Brain pericyte (primary cell): Measurements from ENCODE around the gene PPM1J.

Source experiments
- DNase-seq: peaks from one replicate; pipeline ENCODE4 v3.0.0-alpha.2; 2012; ENCODE audit warnings: low read depth, low spot score

PPM1J gene

DNA sequence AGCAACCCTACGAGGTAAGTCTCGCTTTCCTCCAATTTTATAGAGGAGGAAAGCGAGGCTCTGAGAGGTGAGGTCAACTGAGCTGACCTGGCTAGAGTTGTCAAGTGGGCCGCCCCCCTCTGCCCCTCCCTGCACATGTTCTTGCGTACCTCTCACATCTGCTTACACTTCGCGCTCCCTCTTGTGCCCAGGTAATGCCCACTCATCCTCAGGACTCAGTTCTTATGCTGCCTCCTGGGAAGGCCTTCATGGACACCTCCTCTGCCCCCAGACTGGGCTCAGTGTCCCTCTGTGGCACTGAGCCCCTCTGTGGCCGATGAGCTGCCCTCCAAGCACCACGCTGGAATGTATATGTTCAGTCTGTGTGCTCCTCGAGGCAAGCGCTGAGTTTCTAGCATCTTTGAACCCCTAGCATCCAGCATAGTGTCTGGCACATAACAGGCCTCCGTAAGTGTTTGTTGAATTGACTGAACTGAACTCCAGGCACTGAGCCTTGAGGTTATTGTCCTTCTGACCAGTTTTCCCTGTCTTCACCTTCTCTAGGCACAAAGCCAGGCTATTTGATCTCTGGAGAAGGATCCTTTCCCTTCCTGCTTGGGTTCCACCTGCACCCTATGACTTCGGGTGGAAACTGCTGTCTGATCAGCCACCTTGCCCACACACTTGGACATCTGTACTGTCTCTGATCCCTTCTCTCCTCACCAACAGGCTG, 27.2 kb downstream of the PPM1J start:
- no peak for DNase-seq

DNA sequence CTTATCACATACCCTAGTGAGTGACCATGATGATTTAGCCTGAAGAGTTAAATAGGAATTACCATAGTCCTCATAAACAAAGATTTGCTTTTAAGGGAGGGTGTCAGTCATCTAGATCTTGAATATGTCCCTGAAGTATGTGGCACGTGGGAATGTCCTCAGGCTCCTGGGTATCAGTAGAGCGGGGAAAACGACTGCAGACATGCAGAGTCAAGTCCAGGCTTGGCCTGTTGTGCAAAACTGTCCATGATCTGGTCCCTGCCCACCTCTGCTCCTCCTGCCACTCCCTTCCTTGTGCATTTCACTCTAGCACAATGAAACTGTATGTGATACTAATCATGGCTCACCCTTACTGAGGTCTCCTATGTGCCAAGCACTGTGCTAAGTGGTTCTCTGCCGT, 27.8 kb downstream of the PPM1J start:
- no peak for DNase-seq

DNA sequence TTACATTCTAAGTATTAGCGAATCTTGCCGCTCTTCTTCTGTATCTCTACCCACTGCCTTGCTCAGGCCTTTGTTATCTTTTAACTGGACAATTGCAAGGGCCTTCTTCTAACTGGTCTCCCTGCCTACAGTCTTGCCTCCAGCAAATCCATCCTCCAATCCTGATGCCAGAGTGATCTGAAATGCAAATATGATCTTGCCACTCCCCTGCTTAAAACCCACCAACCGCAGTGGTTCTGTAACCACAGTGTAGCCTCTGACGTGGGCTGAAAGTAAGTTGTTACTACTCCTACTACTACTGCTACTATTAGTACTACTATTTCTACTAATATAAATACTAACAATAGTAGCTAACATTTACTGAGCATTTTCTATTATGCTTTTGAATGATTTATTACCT, 28.3 kb downstream of the PPM1J start:
- DNase-seq, result no peak

DNA sequence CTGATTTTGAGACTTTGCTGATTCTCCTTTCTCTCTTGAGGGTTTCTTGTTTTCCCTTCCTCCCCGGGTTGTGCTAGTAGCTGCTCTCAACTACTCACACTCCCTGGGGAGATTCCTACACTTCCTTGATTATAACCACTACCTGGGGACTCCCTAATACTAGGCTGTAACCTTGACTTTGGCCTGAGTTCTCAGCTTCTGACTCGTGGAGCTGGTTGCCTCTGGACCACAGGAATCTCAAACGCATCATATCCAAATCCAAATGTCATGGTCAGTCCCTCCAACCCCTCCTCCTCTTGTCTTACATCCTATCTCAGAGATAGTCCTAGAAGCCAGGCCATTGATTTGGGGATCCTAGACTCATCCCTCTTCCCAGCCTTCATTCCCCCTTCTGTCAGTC, 28.7 kb downstream of the PPM1J start:
- DNase-seq, result no peak

DNA sequence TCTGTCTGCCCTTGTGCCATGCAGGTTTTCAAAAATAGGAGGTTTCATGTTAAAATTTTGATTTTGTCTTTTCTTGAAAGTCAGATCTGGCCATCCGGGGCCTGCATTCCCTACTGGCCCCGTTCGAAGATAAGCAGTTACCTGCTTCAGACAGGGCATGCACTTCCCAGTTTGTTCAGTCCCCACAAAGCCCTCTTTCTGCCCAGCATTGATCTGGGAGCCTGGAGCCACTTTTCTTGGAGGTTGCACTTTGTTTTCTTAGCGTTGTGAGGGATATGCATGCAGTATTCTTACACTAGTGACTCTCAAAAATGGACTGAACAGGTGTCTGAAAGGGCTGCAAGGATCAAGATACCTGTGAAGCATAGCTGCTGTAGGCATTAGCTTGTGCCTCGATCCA, 29.2 kb downstream of the PPM1J start:
- DNase-seq, result no peak

DNA sequence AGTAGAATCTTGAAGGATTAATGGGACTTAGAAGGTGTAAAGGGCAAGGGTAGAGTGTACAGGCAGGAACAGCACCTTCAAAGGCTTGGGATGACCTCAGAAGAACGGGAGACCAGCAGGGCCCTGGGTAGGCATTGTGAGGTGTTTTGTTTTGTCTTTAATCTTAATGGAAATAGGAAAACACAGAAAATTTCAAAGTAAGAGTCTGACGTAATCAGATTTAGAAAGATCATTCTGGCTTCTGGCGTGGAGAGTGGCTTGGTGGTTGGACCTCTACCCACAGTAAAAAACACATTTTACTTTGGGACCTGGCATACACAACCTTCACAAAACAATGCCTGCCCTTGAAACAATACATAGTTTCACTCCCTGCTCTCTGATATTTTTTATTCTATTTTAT, 36.5 kb downstream of the PPM1J start:
- no peak for DNase-seq

DNA sequence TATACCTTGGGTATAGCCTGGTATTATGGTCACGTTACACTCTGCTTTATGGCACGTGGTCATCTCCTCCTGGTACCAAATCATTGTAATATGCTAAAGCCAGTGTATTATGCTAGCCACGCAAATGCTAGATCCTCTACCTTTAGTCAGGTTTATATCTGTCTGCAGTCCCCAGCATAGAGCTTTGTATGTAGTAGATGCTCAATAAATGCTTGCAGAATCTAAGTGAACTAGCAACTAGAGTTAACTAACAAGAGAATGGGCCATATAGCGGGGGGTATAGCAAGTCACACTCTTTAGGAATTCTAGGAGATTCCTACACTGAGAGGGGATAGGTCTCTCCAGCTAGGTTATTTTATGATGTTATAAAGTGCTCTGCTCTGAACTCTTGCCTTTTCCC, 37.6 kb downstream of the PPM1J start:
- no peak for DNase-seq

DNA sequence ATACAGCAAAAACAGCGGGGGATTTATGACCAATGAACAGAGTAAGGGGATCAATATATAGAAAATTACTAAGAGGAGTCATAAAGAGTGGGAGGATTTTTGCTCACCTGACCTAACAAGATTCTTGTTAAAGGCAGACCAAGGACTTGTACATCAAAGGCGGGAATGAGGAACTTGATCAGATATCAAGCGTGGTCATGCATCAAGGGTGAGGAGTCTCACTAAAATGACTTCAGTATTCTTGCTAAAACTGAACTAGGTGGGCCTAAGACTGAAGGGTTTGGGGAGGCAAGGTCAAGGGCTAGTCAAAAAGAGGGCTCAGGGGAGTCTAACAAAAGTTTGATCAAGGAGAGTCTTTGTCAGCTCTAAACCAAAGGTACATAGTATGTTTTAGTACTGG, 38.6 kb downstream of the PPM1J start:
- DNase-seq, result no peak

DNA sequence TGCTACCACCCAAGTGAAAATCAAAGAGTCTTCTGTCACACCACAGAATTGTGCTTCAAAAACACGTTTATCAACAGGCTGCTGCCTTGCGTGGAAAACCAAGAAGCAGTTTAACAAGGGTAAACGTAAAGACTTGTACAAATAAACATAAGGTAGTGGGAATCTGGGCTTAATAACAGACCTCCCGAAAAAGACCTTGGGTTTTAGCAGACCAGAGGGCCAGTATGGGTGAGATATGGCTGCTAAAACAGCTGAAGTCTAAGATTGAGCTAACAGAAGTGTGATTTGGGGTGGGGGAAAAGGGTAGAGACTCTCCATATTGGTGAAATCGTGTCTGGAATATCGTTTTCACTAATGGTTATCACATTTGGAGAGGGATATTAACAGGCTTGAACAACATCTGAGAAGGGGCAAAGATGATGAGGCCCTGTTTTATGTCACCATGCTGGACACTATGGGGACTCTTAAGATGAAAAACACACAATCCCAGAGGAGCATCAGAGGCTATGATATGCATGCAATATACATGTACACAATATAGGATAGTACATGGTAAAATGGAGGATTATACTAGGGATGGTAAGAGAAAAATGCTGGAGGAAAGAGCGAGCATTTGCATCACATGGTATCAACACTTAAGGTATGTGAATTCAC, 39.3 kb downstream of the PPM1J start:
- no peak for DNase-seq

DNA sequence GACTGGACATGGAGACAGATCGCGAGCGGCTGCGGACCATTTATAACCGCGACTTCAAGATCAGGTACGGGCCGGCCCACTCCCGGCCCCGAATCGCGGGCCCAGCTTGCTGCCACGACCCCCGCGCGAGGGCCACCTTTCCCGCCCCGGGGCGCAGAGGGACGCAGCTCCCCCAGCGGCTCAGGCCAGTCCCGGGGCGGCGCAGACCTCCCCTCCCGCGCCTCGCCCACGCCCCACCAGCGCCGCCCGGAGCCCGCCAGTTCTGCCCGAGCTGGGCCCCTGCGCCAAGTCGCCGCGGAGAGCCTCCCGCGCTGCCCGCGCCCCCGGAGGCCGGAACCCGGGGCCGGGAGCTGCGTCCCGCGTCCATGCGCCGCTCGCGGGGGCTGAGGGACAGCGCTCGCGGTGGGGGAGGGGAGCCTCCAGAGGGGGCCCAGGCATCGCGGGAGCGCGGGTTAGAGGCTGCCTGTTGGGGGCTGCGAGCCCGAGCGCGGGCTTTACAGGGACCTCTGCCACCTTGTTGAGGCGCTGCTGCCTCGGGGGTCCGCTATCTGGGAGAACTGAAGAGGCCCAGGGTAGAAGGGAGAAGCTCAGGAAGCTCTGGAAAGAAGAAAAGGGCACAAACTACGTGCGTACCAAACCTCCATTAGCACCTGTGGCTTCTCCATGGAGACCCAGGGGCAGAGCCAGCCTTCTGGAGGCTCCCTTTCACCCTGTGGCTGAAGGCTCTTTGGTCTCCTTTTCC, 40.0 kb downstream of the PPM1J start:
- DNase-seq, result no peak

DNA sequence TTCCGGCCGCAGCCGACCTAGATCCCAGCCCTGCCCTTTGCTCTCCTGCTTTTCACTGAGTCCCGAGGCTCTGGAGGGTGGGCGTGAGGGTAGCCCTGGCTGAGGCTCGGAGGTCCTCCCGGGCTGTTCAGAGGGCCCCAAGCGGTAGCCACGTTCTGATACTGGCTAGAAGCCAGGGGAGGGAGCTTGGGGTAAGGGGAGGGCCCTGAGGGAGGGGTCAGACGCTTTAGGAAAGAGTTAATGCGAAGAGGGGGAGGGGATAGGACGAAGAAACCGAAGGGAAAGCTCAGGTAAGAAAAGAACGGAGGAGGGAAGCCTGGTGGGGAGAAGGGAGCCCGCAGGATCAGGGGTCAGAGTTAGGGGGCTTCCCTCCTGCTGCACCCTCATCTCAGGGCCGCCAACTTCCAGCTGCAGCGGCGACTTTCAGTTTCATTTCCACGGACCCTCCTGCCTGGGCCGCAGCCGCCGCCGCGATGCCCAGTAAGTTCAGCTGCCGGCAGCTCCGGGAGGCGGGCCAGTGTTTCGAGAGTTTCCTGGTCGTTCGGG, 40.6 kb downstream of the PPM1J start, which contains the start of gene MOV10:
Gene MOV10 (plus strand): TSS at position 220 of the 546 bp plus-strand sequence. CDS start 254 bp downstream, at position 474.
- DNase-seq, result peak; percentile 26

DNA sequence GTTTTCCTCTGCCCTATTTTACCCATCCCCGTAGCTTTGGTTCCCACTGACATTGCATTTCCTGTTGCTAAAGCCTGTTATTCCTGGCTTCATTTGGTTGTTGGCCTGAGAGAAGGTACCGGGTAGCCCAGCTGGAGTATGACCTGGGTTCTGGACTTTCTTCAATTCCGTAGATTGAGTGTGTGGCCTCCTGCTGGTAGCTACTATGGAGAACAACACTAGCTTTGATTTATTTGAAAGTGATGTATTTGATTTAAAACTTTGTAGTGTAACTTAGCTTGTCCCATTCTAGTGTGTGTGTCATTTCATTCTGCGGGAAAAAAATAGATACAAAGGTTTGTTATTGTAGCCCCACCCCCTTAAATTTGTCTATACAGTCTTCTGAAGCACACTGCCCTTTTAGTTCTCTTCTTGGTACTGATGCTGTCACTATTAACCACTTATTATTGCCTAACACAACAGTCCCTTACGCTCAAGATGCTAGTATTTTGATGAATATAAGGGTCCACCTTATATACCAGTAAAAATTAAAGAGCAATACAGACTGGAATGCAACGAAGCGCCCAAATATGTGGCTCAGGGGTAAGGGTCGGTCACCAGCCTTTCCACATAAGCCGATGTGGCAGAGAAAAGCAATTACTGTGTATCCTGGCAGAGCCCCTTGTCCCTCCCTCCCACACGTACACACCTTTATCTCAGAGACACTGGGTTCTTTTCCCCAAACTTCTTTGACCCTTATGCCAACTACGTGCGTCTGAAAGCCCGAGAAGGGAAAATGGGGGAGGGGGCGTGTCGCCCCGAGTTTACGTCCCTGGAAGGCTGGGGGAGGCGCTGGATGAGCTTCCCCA, 41.3 kb downstream of the PPM1J start:
- peak; percentile 72 for DNase-seq

DNA sequence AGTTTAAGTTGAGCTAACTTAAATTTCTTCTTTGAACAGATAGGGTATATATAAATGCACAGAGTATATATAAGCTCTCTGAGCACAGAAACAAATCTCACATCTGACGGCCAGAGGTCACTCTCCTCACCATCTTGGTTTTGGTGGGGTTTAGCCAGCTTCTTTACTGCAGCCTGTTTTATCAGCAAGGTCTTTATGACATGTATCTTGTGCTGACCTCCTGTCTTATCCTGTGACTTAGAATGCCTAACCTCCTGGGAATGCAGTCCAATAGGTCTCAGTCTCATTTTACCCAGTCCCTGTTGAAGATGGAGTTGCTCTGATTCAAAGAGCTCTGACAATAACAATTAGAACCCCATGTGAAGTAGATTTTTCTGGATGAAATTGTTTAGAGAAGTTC, 42.3 kb downstream of the PPM1J start:
- no peak for DNase-seq

DNA sequence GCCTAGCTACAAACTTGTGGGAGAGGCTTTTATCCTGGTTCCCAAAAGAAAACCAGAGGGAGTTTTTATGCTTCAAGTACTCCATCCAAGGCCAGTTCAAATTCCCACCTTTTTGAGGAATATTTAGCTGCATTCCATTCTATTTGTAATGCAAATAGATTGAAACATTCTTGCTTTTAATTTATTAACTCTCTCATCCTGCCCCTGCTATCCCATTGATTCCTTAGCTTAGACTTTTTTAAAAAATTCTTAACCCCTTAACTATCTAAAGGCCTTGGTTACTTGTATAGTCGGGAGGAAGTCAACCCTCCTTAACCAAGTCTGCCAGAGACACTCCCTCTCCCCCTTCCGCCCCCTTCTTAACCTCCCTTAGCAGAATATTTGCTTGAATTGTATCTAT, 43.1 kb downstream of the PPM1J start:
- DNase-seq, result no peak

DNA sequence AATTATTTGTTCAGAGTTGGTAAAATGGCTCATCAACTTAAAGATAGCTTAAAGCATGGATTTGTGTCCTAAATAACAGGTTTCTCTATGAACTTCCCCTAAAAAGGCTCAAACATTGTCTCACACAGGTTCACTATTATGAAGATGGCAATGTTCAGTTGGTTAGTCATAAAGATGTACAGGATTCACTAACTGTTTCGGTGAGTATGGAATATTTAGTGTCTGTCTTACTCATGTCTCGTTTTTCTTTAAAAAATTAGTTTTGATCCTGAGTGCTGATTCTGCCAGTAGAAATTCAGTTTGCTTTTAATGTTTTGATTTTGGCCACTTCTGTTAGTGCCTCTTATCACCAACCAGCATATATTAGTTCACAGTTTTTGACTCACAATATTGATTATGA, 48.2 kb downstream of the PPM1J start:
- no peak for DNase-seq

DNA sequence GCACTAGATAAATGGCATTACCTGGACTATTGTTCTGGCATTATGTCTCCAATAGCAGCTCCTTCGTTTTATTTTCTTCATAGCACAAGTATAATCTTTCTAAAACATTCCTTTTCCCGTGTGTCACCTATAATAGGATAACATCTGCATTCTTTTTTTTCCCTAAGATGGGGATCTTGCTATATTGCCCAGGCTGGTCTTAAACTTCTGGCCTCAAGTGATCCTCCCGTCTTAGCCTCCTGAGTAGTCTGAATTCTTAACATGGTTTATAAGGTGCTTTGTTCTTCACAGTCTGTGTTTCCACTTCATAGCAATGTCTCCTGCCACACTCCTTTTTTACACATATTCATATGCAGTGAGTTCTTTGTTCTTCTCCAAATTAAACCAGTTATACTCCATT, 49.3 kb downstream of the PPM1J start:
- DNase-seq, result no peak
